RWPE2 (cell line): ENCODE results near the gene FOSB.
A peak's percentile ranks its signal among the peaks of the same experiment; 100 is the strongest.

Source experiments
- ATAC-seq: fragments of 200-7000 bp; cut with Tn5 transposase; 3 replicates; pipeline ENCODE4 v1.9.1; 2021; ENCODE audit warnings: low read depth
- DNase-seq: peaks from one replicate; pipeline ENCODE4 v3.0.0-alpha.2; 2020; ENCODE audit warnings: low spot score
- H3K27ac ChIP-seq: fragments of 450-650 bp; 2 replicates; pipeline ENCODE4 v1.5.1; 2017; ENCODE audit warnings: mild to moderate bottlenecking; ENCODE audit not compliant: poor library complexity, severe bottlenecking
- H3K27me3 ChIP-seq: fragments of 250-450 bp; sonication (Bioruptor Pico); 2 replicates; pipeline ENCODE4 v1.5.1; 2021; ENCODE audit warnings: mild to moderate bottlenecking, moderate library complexity; ENCODE audit not compliant: insufficient read depth, poor library complexity, severe bottlenecking
- H3K36me3 ChIP-seq: fragments of 250-450 bp; sonication (Bioruptor Pico); 2 replicates; pipeline ENCODE4 v1.5.1; 2020; ENCODE audit warnings: low read depth, mild to moderate bottlenecking, moderate library complexity
- H3K4me1 ChIP-seq: fragments of 250-450 bp; sonication (Bioruptor Pico); 2 replicates; pipeline ENCODE4 v1.5.1; 2021; ENCODE audit warnings: mild to moderate bottlenecking, moderate library complexity; ENCODE audit not compliant: insufficient read depth, poor library complexity, severe bottlenecking
- H3K4me3 ChIP-seq: fragments of 250-450 bp; sonication (Bioruptor Pico); 2 replicates; pipeline ENCODE4 v1.5.1; 2021; ENCODE audit warnings: mild to moderate bottlenecking, moderate library complexity; ENCODE audit not compliant: severe bottlenecking
- H3K9me3 ChIP-seq: fragments of 250-450 bp; sonication (Bioruptor Pico); 2 replicates; pipeline ENCODE4 v1.5.1; 2021; ENCODE audit warnings: mild to moderate bottlenecking, moderate library complexity; ENCODE audit not compliant: severe bottlenecking
- TF ChIP-seq, protein P1 (sequence below): fragments of 450-650 bp; IDR thresholded peaks from one replicate; pipeline ENCODE4 v1.5.1; 2017; ENCODE audit warnings: mild to moderate bottlenecking, moderate library complexity; ENCODE audit not compliant: poor library complexity, severe bottlenecking

Gene FOSB

DNA sequence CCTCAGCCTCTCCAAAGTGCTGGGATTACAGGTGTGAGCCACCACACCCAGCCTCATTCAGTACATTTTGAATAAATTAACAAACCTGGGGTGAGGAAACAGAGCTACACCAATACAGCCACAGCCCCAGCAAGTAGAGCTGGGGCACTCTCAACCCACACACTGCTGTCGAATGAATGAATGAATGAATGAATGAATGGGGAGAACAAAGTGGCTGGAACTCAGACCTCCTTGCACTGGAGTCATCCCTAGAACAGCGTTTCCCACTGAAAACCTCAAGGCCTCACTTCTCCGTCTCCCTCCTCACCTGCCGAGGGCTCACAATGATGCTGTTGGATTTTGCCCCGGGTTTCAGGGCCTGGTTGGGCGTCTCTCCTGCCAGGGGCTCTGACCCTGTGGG, 46.9 kb upstream of the FOSB start:
- Histone ChIP-seq H3K9me3 (no peaks in the 10 kb centered on the region), H3K4me1 (peaks cover 15% of the 10 kb centered on the region), H3K27me3 (no peaks in the 10 kb centered on the region), H3K4me3 (no peak overlapping the region), H3K27ac (peak overlapping the region; percentile 100), H3K36me3 (peaks cover 53% of the 10 kb centered on the region)
- DNase-seq (no peak), ATAC-seq (no peak)
- TF ChIP-seq, protein P1, sequence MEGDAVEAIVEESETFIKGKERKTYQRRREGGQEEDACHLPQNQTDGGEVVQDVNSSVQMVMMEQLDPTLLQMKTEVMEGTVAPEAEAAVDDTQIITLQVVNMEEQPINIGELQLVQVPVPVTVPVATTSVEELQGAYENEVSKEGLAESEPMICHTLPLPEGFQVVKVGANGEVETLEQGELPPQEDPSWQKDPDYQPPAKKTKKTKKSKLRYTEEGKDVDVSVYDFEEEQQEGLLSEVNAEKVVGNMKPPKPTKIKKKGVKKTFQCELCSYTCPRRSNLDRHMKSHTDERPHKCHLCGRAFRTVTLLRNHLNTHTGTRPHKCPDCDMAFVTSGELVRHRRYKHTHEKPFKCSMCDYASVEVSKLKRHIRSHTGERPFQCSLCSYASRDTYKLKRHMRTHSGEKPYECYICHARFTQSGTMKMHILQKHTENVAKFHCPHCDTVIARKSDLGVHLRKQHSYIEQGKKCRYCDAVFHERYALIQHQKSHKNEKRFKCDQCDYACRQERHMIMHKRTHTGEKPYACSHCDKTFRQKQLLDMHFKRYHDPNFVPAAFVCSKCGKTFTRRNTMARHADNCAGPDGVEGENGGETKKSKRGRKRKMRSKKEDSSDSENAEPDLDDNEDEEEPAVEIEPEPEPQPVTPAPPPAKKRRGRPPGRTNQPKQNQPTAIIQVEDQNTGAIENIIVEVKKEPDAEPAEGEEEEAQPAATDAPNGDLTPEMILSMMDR = no peak

DNA sequence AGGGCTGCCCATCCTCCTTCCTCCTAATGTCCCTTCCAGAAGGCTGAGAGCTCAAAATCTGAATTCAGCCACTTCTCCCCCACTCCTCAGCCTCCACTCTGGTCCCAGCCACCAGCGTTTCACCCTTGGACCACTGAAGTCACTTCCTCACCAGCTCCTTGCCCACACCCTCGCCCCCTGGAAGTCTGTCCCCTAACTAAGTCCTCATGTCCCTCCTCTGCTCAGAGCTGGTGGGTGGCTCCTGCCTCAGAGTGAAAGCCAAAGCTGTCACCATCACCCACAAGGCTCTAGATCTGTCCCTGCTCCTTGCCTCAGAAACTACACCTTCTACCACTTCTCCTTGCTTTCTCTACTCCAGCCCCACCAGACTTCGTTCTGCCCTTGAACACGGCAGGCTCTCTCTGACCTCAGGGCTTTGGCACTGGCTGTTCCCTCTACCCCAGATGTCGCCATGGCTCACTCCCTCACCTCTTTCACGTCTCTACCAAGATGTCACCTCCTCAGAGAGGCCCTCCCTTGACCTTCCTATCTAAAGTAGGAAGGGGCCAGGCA, 45.8 kb upstream of the FOSB start:
- no peak for ATAC-seq
- Histone ChIP-seq H3K4me1 (peaks cover 17% of the 10 kb centered on the region), H3K4me3 (peak overlapping the region; percentile 46), H3K27me3 (no peaks in the 10 kb centered on the region), H3K36me3 (peaks cover 42% of the 10 kb centered on the region), H3K27ac (peak overlapping the region; percentile 100), H3K9me3 (no peaks in the 10 kb centered on the region)
- no peak for DNase-seq
- TF ChIP-seq, protein P1 = no peak

DNA sequence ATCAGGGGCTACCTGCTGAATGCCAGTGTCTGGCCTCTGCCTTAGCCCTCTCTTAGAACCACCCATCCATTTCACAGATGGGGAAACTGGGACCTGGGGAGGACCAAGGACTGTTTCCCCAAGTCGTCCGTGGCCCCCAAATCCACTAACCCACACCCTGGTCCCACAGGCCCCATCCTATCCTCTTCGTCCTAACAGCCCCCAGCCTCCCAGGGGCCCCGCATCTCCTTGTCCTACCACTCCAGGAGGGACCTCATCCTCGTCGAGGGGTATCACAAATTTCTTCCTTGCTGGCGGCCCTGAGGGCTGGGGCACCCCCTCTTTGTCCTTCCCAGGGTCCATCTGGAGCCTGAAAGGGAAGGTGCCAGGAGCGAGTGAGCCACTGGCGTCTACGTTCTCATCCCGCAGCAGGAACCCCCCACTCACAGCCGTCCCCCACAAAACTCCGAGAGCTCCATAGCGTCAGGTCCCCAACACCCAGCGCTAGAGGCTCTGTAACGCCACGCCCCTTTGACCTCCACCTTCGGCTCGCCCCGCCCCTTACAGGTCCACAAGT, 44.7 kb upstream of the FOSB start:
- Histone ChIP-seq H3K36me3 (peaks cover 31% of the 10 kb centered on the region), H3K4me3 (peak overlapping the region; percentile 46), H3K27ac (peak overlapping the region; percentile 100), H3K4me1 (peaks cover 17% of the 10 kb centered on the region), H3K27me3 (no peaks in the 10 kb centered on the region), H3K9me3 (no peaks in the 10 kb centered on the region)
- ATAC-seq = no peak
- DNase-seq = no peak
- TF ChIP-seq, protein P1 = no peak

DNA sequence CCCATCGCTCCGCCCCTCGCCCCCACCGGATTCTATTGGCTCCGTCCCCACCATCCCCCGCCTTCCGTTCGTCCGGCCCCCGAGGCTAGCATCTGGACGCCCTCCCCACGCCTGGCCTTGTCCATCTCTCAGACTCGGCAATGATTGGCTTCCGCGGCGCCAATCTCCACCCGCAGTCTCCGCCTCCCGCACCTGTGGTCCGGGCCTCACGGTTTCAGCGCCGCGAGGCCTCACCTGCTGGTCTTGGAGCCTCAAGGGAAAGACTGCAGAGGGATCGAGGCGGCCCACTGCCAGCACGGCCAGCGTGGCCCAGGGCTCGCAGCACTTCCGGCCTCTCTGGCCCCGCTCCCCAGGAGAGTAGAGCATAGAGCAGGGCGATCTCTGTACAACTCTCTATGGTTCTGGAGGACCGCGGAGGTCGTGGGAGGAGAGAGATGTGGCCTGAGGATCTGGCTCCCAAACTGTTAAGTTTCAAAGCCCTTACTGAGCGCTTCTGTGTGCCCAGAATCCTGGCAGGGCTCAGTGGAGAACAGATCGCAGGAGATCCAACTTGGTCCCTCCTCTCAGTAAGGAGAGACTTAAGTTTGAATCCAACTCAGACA, 44.1 kb upstream of the FOSB start, which contains the start of gene ERCC1:
Gene ERCC1 (minus strand): TSS at position 329 of the 602 bp plus-strand sequence. CDS start 543 bp downstream, outside the sequence.
- Histone ChIP-seq H3K27ac (peak within 1 kb of the TSS; percentile 100), H3K27me3 (no peaks in the 10 kb centered on the region), H3K9me3 (no peaks in the 10 kb centered on the region), H3K4me3 (peak within 1 kb of the TSS; percentile 46), H3K36me3 (peaks cover 25% of the 10 kb centered on the region), H3K4me1 (peaks cover 17% of the 10 kb centered on the region)
- TF ChIP-seq, protein P1 = no peak
- DNase-seq = peak; percentile 100
- peak; percentile 85 for ATAC-seq
